Esophagus muscularis mucosa (tissue), 4 donors: Measurements from ENCODE around the gene SEPTIN10.

ENCODE experiments used
- CTCF ChIP-seq, 3 experiments: fragments of 200-600 bp in 2 of 3; fragments of 450-650 bp in 1 of 3; sonication (generic) in 2 of 3; IDR thresholded peaks; one replicate each; pipeline ENCODE4 v1.5.1; 2017 to 2019; ENCODE audit warnings: antibody characterized with exemption in 3 of 3, mild to moderate bottlenecking in 2 of 3, moderate library complexity in 1 of 3
- EP300 ChIP-seq: sonication (generic); formaldehyde crosslinking; IDR thresholded peaks from one replicate; pipeline ENCODE4 v1.6.1; 2017; ENCODE audit warnings: antibody characterized with exemption
- POLR2A ChIP-seq: fragments of 450-650 bp; IDR thresholded peaks from one replicate; pipeline ENCODE4 v1.6.1; 2017; ENCODE audit warnings: antibody characterized with exemption, moderate library complexity, mild to moderate bottlenecking, low read depth

GRCh38 chr2:109523536-109524361 is 90.0 kb downstream of the SEPTIN10 start:
- TF ChIP-seq CTCF (IDR thresholded peaks at IDR 0.05) (no peak), EP300 (no peak), POLR2A (no peak)
